HG03378 (cell line): ENCODE data around the gene MAML3.

Experiments
- ATAC-seq: cut with Tn5 transposase; IDR thresholded peaks from one replicate; pipeline ENCODE4 v1.9.1; 2021; ENCODE audit warnings: mild to moderate bottlenecking, moderate library complexity; ENCODE audit not compliant: unreplicated experiment

MAML3 gene

DNA sequence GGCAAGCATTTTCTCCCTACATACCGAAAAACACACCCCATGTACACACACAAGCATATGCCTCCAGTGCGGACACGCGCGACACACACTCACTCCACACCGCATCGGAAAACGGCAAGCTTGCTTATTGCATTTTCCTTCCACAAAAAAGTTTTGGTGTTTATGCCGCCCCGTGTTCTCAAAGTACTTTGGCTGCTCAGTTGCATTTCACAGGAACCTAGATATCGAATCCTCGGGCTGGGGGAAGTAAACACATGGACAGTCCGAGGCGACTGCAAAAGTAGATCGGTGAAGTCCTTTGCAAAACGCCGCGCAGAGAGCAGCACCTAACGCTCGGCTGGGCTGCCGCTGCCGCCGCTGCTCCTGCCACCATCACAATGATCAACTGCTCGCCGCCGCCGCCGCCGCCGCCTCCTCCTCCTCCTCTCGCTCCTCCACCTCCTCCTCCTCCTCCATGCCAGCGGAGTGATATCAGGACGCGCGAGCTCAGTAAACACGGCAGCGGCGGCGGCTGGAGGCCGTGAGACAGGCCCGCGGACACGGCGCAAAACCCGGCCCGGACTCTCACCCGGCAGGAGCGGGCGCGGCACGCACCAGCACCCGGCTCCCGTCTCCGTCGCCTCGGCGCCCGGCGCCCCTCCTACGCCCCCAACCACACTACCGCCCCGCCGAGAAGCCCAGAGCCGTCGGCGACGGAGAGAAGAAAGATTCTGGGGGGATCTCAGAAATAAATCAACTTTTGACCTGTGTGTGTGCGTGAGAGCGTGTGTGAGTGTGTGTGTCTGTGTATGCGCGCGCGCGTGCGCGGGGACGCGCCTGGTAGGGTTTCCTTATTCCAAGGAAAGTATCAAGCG, at the start of gene MAML3:
MAML3 (minus strand) TSS at position 467 of the 854 bp plus-strand sequence. CDS start 857 bp downstream, outside the sequence.
- no peak for ATAC-seq

DNA sequence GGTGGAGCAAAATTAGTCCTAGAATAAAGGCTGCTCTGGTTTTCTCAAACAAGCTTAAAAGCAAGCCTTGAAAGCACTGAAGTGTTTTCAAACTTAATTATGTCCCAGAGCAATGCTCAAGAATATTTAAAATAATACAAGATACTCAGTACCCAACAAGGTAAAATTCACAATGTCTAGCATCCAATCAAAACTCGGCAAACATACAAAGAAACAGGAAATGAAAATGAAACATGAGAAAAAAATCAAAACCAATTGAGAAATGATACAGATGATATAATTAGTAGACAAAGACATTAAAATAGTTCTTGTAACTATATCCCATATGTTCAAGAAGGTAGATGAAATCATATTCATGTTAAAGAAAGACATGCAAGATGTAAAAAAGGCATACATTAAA, 45.0 kb upstream of the MAML3 start:
- no peak for ATAC-seq

DNA sequence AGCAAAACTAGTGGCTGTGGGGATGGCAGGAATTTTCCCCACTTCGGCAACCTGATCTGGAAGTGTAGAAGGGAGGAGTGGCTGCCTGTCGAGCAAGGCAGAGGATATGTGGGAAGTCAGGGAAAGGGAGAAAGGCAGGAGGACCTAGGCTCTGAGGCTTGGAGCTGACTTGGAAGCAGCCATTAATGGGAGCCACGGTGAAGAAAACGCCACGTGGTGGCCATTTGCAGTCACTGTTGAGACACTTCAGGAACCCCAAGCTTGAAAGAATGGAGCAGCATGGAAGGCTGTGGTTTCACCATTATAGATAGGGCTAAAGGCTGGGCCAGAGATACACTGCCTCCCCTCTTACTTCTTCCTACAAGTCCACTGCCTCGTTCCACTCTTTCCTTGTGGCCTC, 41.8 kb upstream of the MAML3 start:
- no peak for ATAC-seq

DNA sequence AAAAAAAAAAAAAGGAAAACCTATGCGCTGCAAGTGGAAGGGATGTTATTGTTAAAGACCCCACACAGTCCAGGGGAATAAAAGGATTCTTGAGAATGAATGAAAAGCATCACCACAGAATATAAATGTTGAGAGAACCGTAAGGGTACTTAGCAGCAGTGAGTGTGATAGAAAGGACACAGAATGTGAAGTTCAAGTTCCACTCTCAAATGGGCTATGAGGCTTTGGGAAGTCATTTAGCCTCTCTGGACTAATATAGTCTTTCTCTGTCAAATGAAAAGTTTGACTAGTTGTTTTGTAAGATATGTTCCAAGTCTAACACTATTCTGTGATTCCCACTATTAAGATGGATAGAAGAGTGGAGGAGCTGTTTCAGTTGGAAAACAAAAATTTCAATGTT, 35.8 kb upstream of the MAML3 start:
- no peak for ATAC-seq

DNA sequence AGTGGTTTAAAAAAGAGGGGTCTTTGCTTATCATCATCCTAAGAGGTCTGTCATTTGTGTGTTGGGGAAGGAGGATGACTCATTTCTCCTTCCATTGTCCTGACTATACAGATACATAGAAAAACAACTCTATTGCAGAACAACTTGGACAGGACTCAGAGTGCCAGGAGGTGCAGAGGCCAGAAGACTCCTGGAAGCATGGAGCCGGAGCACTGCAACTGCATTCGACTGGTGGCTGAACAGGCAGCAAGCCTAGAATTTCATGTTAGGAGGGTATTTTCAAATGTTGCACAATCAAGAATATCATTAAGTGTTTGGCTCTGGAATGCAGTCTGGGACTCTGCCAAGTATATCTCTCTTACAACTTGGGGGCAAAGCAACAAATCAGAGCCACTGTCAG, 35.0 kb upstream of the MAML3 start:
- no peak for ATAC-seq

DNA sequence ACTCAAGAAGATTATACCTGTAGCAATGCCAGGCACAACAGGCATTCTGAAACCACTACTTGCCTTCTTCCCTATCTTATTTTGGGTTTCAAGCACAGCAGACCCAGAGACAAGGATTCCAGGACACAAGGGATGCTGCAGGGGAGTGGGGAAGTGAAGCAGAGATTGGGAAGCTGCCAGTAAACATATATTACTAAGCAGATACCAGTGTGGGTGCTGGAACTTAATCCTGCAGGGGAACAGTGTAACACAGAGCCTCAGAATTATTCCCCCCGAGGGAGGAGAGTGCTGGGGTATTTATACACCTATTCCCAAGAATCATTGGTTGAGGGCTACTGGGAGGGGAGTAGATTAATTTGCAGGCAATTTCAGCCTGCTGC, 33.3 kb upstream of the MAML3 start:
- no peak for ATAC-seq

DNA sequence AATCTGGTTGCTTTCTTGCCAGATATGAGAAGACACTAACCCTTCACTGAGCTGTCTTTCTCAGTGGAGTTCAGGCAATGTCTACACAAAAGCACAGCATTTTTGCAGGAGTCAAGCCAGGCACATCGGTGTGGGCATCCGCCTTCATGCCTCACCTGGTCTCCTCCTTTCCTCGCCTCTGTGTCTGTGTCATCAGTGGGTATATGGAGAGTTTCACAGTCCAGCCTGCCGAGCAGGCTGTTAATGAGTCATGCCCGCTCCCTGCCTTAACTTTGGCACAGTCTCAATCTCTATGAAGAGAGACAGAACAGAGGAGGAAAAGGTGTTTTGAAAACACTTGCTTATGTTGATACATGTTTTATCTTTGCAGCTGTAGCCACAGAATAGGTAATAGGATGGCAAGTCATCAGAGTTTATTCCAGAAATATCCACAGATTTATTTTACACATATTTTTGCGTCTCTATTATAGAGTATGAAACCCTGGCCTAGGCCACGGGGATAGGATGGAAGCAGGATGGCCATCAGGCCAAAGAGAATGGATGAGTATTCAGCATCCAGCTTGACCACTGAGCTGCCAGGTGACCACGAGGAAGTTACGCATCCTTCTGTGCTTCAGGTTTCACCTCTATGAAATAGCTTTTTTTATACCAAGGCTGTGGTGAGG, 32.8 kb upstream of the MAML3 start:
- ATAC-seq: no peak

DNA sequence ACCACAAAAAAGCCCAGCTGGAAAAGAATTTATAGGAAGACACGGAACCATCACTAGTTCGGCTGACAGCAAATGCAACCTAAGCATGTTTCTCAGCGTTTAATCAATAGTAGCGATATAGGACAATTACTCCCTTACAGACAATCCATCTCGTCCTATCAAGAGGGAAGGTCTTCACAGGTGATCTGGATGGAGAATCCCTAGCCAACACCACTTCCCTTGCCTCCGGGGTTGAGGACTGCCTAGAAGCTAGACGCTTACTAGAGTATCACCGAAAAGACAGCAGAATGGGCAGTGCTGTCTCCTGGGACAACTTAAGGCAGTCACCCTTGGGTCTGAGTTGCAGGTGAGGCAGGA, 32.1 kb upstream of the MAML3 start:
- ATAC-seq: no peak

DNA sequence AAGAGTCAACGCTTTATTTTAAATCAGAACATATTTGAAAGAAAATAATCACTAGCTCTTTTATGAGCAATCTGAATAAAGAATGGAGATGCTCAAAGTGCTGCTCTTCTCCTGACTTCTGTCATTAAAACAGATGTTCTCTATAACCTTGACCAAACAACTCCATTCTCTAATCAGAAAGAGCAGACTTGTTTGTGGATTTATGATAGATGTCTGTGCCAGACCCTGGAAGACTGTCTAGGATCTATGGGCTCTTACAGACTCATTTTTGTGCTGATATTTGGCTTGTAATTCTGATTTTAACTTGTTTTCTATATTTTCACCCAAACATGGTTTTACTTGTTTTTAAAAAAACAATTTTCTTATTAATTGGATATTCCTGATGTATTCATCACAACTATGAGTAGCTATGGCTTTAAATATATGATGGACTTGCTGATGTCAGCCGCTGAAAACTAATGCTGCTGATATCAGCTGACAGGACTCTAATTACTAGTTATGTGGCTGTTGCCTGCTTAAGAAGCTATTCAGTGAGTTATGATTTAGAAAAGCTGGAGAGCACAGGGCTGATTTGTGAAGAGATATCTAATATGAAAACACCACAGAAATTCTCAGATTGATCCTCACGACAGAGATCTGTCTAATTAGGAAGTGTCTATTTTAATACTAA, 31.6 kb upstream of the MAML3 start:
- ATAC-seq: no peak

DNA sequence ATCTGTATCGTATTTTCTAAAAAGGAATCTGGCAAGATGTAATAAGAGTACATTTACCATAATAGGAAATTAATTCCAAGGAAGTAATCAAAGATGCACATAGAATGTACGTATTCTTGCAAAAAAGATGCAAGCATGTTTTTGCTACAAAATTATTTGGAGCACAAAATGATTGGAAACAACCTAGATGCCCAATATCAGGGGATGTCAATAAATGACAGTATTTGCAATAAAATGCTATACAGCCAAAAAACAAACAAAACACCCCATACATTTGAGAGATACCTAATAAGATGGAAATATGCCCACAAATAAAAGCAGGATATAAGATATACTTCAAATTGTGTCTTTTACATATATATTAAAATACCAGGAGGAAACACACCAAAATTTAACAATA, 29.3 kb upstream of the MAML3 start:
- ATAC-seq: no peak

DNA sequence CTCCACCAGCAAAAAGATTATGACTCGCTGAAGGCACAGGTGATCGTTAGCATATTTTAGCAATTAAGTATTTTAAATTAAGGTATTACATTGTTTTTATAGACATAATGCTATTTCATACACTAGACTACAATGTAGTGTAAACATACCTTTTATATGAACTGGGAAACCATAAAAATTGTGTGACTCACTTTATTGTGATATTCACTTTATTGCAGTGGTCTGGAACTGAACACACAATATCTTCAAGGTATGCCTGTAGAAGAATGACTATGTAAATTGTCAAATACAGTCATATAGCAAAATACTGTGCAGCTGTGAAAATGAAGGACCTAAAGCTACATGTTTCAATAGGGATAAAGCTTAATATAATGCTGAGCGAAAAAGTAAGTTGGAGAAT, 26.6 kb upstream of the MAML3 start:
- no peak for ATAC-seq

DNA sequence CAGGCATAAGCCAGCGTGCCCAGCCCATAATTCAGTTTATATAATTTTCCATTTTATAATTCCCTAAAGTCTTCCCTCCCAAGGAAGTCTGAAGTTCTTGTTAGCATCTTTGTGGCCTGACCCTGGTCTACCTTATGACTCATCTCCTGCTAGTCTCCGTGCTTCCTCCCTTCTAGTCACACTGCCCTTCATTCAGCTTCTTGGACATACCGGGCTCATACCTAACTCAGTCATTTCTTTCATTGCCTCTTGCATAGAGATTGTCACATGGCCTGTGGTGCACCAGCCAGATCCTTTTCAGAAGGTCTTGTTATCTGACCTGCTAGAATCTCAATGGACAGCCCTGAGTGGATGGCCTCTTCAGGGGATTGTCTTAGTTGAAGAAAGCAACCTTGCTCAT, 22.8 kb upstream of the MAML3 start:
- ATAC-seq: no peak

DNA sequence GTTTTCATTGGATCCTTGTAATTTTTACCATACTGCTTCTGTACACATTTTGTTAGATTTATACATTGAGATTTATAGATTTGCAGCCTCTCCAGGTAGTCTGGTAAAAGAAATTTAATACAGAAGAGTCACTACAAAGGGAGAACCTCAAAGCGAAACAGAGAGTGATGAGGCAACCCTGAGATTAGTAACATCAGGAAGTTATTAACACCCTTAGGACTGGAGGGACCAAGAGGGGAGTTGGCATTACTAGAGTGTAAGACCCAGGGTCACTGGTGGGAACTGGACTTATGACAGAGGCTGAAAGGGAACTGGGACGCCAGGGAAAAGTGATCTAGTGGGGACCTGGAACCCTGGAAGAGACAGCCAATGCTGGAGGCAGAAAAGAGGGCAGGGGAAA, 20.6 kb upstream of the MAML3 start:
- ATAC-seq: peak; percentile 53

DNA sequence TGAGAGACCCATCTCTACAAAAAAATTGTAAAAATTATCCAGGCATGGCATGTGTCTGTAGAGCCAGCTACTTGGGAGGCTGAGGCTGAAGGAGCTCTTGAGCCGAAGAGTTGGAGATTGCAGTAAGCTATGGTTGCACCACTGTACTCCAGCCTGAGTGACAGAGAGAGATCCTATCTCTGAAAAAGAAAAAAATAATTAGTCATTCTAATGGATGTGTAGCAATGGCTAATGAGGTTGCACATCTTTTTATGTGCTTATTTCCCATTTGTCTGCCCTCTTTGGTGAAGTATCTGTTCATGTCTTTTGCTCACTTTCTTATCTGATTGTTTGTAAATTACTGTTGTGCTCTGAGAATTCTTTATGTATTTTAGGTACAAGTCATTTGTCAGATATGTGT, 19.0 kb upstream of the MAML3 start:
- no peak for ATAC-seq

DNA sequence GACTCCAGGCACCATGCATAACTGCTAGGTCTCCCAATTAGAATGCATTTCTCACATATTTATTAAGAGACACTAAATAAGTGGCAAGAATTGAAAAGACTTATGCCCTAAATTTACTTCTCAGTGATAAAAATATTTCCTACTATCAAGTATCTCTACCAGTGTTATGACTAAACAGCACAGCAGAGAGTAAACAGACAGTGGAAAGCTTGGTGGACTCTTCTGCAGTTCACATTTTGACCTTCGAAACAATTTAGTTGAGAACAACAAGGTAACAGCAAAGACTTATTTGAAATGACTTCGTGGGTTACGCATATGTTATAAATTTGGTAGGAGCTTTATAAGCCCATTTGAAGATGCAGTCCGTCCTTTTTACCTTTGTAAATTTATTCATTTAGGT, 16.3 kb upstream of the MAML3 start:
- no peak for ATAC-seq

DNA sequence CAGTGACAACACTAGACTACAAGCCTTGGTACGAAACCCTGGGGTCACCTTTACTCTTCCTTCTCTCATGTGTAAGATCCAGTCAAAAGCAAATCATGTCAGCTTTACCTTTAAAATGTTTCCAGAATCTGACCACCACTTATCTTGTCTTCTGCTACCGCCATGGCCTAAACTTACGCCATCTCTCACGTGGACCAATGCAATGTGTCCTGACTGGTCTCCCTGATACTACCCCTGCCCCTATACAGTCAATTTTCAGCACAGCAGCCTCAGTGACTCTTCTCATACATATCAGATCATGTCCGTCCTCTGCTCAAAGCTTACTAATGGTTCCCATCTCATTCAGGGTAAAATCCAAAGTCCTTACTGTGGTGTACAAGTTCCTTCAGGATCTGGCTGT, 15.0 kb upstream of the MAML3 start:
- ATAC-seq: no peak

DNA sequence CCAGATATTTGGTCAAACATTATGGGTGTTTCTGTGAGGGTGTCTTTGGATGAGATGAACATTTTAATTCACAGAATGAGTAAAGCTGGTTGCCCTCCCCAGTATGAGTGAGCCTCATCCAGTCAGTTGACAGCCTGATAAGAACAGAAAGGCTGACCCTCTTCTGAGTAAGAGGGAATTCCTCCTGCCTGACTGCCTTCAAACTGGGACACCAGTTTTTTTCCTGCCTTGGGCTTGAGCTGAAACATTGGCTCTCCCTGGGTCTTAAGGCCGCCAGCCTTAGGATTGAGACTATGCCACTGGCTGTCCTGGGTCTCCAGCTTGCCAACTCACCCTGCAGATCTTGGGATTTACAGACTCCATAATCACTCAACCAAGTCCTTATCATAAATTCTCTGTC, 14.5 kb upstream of the MAML3 start:
- ATAC-seq: no peak

DNA sequence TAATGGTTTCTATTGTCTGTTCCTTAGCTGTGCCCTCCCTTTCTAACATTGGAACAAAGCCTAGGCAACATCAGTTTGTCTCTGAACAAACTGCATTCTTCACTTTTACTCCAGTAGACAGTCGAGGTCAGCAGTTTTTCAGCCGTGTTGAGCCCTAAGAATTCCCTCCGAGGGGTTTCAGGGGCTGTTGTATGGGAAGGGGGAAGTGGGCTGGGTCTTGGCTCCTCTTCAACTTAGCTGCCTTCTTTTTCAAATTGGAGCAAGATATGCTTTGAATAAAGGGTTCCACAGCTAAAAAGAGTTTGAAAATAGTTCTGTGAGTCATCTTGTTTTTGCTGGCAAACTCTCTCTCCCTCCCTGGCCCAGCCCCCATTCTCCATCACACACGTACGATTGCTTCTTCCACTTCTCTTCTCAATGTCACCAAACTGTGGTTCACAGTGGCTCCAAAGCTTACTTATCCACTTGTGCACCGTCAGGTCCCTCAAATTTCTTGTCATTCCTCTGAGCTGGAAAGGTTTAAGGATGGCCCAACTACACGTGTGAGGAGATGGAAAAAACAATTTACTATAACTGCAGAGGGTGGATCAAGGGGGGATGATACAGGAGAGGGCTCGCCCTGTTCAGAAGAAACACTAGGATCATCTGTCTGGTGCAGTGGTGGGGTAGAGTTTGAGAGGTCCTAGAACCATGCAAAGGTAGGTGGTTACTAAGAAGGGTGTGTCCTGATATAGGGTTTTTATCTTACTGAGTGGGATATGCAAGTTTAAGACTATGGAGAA, 9.2 kb upstream of the MAML3 start:
- no peak for ATAC-seq

DNA sequence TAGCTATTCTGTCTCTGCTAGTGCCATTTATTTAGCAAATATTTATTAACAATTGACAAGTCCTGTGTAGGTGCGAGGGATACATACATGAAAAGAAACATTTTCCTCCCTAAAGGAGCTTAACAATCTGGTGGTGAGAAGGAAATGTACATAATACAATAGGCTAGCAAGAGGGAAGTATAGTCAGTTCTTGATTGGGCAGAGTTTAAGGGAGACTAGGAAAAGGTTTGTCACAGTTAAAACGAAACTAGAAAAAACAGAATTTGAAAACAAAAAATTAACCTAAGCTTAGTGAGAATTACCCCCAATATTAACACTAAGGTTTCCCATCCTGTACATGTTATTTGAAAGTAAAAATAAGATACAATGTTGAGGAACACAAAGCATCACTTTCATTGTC, 8.6 kb upstream of the MAML3 start:
- no peak for ATAC-seq

DNA sequence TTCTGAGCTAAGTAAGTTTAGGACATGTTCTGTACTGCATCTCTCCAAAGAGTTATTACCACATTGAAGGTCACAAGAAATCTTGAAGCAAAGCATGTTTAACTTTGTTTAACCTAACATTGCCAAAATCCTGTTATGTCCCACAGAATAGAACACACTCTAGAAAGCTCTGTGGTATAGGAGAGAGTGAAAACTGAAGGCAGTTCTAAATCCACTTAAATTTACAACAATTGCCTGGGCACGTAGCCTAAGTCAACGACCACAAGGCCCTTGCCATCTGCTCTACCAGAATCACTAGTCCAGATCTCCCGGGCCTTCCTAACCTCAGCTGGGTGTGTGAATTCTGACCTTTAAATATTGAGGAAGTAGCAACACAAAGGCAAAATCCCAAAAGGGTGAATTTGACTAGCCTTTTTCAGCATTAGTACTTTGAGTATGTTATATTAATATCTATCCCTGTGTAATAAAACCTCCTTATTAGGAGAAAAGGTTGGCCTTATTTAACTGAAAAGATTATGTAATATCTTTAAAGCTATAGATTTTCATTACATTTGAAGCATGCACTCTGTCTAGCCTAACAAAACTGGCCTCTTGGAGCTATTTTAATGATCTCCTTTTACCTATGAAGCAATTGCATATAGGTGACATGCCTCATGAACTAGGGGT, 4.5 kb upstream of the MAML3 start:
- ATAC-seq: no peak

DNA sequence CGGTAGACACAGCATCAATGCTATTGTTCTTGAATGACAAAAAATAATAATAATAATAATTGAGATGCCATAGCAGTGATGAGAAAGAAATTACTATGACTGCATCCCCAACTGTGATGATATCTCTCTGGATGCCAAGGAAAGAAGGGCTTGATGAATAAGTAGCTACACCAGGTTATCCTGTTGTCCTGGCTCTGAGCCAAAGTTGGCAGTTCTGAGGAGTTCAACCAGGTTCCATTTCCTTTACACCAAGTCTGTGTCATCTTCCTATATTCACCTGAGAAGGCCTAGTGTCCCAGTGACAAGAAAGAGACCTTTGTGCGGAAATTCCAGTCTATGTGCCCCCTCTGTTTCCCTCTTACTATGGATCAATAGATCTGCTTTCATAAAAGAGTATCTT, 3.4 kb upstream of the MAML3 start:
- ATAC-seq: no peak
